COLO668 (cell line): ENCODE results near the gene LHFPL4.
"Not testable (repeated sequence)": the region's sequence is repeated elsewhere in the genome, so short reads cannot be mapped to it uniquely, and the experiment has no call there.

Source experiments
- DNase-seq: peaks from one replicate; lab custom pipeline; 2025; ENCODE audit not compliant: unreplicated experiment; lab: John Stamatoyannopoulos, UW

The LHFPL4 gene

DNA sequence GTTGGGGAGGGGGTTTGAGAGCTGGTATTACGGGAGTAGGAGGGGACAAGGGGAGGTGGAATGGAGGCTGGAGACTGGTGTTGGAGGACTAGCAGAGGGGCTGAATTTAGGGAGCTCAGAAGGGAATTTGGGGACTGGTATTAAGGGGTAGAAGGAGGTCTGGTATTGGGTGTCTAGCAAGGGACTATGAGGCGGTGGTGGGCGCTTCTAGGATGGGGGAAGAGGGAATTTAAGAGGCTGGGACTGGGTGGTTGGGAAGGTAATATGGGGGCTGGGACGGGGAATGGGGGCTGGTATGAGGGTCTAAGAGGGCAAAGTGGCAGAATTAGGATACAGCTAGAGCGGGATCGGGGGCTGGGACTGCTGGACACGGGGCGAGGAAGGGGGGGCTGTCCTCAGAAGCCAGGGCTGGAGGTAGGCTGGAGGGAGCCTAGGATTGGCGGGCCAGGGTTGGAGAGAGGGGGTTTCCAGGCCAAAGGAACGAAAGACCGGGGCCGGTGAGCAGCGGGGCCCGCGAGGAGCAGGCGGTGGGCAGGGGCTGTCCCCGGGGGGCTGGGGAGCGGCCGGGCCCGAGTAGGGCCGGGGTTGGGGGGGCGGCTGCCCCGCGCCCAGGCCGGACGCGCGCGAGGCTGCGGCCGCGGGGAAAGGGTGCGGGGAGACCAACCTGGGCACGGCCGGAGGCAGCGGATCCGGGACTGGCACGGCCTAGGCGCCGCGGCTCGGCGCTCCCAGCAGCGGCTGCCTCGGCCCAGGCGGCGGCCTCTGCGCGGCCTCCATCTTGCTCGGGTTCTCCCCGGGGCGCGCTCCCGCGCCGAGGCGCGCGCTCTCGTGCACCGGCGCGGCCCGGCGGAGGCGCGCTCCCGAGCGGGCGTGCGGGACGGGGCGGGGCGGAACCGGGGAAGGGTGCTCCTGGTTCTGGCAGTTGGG is at the start of gene LHFPL4:
LHFPL4 (minus strand) TSS at position 802 of the 927 bp plus-strand sequence. CDS start 1,143 bp downstream, outside the sequence.
- no peak for DNase-seq

- DNase-seq = no peak
Observed at GRCh38 chr3:9602620-9603019, 49.0 kb upstream of the LHFPL4 start.

- DNase-seq = not testable (repeated sequence)
Observed at GRCh38 chr3:9601006-9601581, 47.5 kb upstream of the LHFPL4 start.

DNA sequence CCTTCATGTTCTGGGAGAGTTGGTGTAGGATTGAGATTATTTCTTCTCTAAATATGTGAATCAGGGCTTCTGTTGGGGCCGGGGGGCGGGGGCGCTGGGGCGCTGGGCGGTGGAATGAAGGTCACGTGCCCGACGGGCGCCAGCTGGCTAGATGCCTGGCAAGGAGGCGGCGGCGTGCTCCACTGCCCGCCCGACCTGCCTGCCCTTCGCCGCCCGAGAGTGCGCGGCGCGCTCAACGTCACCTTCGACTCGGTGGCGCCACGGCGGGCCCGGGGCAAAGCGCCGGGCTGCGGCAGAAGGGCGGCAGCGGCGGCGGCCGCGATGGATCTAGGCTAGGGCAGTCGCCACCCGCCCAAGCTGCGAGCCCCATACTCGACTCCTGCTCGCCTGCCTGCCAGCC is 47.0 kb upstream of the LHFPL4 start:
- DNase-seq = peak; percentile 66

DNA sequence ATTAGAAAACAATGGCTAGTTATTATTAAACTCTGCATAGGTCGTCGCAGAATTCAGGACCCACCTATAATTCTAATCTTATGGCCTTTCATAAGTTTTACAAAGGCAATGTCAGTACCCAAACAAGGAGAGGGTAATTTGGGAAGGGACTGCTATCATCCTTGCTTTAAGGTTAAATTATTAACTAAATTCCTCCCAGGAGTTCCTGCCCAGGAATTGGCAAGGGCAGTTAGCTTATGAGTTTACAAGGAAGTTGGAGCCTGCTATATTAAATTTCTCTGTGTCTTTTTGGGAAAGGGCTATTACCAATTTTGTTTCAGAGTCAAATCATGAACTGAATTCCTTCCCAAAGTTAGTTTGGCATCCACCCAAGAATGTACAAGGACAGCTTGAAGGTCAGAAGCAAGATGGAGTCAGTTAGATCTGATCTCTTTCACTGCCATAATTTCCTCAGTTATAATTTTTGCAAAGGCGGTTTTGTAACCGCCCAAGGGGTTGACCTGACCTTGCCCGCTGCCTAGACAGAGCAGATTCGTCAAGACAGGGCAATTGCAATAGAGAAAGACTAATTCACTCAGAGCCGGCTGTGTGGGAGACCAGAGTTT is 45.3 kb upstream of the LHFPL4 start:
- no peak for DNase-seq

DNA sequence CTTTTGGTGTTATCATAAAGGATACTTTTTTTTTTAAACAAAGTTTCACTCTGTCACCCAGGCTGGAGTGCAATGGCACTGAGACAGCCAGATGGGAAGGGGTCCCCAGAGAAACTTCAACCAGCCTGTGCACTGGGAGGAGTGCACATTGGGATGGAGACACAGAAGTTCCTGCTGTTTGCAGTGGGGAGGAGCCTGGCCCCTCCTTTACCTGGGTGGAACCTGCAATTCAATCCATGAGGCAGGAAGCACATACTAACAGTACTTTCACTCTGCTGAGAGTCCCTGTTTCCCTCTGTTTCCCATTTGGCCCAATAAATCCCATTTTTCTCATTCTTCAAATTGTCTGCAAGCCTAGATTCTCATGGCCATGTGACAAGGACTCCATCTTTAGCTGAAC is 42.3 kb upstream of the LHFPL4 start:
- DNase-seq = no peak

DNA sequence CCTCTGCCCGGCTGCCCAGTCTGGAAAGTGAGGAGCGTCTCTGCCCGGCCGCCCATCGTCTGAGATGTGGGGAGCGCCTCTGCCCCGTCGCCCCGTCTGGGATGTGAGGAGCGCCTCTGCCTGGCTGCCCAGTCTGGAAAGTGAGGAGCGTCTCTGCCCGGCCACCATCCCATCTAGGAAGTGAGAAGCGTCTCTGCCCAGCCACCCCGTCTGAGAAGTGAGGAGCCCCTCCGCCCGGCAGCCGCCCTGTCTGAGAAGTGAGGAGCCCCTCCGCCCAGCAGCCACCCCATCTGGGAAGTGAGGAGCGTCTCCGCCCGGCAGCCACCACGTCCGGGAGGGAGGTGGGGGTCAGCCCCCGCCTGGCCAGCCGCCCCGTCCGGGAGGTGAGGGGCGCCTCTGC is 38.2 kb upstream of the LHFPL4 start:
- not testable (repeated sequence) for DNase-seq

- no peak for DNase-seq
Observed at GRCh38 chr3:9590282-9590791, 36.7 kb upstream of the LHFPL4 start.

- DNase-seq = no peak
Observed at GRCh38 chr3:9583792-9584191, 30.2 kb upstream of the LHFPL4 start.

DNA sequence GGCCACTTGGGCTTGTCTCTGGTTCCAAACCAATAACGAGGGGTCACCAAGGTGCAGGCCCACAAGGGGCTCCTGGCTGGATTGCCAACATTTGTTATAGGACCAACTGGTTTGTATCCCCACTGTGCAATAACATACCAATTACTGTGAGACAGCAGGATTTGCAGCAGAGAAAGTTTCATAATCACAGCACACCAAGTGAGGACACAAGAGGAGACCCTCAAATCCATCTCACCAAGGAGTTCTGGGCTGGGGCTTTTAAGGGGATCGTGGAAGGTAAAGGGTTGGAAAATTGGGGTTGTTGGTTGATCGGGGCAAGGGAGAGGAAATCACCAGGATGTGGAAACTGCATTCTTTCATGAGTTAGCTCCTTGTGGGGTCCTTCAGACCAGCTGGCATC is 29.7 kb upstream of the LHFPL4 start:
- DNase-seq = no peak

DNA sequence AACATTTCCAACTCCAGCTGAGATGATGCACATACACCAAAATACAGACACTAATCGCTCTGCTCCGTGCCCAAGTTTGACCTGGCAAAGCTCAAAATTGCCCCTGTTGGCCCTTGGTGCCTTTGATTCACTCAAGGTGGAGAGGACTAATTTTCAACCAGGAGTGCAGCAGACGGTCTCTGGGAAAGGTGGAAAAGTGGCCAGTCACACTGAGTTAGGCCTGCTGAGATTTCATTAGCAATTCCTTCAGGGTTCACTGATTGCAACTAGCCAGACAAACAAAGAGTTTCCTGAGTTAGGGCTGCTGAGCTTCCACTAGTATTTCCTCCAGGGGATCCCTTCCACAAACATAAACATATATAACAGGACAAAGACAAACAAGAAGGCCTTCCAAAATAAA is 28.7 kb upstream of the LHFPL4 start:
- DNase-seq = no peak

- no peak for DNase-seq
Observed at GRCh38 chr3:9581742-9582141, 28.1 kb upstream of the LHFPL4 start.

DNA sequence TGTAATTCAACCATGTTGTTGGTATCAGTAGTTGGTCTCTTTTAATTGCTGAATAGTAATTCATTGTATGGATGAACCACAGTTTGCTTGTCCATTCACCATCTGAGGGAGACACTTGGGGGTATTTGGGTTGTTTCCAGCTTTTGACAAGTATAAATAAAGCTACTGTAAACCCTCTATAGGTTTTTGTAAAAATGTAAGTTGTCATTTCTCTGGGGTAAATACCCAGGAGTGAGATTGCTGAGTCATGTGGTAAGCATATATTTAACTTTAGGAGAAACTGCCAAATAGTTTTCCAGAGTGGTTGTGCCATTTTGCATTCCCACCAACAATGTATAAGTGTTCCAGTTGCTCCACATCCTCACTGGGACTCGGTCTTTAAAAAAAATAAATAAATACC is 15.4 kb upstream of the LHFPL4 start:
- no peak for DNase-seq

DNA sequence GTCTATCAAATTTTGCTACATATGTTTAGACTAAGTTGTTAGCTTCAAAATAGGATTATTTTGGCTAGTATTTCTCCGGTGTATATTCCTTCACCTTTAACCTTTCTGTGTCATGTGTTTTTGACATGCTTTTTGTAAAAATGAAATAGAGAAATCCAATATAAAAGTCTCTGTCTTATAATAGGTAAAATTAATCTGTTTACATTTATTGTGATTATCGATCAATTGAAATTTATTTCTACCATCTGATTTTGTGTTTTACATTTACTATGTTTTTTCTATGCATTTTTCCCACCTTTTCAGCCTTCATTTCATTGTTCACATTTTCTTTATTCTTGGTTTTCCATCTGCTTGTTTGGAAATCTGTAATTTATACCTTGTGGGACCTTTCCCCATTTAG is 11.7 kb upstream of the LHFPL4 start:
- DNase-seq = no peak

- DNase-seq = no peak
Observed at GRCh38 chr3:9563851-9564250, 10.2 kb upstream of the LHFPL4 start.

DNA sequence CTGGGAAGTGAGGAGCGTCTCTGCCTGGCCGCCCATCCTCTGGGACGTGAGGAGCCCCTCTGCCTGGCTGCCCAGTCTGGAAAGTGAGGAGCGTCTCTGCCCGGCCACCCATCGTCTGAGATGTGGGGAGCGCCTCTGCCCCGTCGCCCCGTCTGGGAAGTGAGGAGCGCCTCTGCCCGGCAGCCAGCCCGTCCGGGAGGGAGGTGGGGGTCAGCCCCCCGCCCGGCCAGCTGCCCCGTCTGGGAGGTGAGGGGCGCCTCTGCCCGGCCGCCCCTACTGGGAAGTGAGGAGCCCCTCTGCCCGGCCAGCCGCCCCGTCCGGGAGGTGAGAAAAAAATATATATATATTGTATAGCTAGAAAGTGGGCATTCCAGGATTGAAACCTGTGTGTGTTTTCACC is 6.4 kb upstream of the LHFPL4 start:
- DNase-seq = not testable (repeated sequence)

- DNase-seq = no peak
Observed at GRCh38 chr3:9553948-9554513, 409 bp upstream of the LHFPL4 start.

DNA sequence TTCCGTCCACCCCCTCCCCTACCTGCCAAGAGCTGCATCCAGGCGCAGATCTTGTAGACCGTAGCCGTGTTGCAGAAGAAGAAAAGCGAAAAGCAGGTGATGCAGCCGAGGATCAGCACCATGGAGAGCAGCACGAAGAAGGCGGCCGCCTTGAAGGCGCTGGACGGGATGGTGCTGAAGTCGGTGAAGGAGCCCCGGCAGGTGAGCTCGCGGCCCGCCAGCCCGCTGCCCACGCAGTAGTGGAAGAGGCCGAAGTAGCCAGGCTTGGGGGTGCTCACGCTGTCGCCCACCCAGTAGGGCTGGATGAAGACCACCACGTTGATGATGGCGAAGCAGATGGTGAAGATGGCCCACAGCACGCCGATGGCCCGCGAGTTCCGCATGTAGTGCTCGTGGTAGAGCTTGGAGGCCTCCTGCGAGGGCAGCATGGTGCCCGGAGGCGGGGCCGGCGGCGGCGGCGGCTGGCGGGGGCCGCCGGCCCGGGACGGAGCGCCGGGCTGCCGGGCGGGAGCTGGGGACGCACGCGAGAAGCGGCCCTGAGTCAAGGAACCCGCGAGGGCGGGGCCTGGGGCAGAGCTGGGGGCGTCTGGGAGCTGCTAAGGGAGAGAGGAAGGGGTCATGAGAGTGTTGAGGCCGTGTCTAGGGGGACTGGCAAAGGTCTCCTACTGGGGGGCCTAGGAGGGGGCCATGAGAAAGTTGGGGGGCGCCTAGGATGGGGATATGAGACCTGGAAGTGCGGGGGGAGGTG is 1.2 kb downstream of the LHFPL4 start:
- no peak for DNase-seq

GRCh38 chr3:9550999-9551398 is 2.6 kb downstream of the LHFPL4 start:
- DNase-seq = no peak

DNA sequence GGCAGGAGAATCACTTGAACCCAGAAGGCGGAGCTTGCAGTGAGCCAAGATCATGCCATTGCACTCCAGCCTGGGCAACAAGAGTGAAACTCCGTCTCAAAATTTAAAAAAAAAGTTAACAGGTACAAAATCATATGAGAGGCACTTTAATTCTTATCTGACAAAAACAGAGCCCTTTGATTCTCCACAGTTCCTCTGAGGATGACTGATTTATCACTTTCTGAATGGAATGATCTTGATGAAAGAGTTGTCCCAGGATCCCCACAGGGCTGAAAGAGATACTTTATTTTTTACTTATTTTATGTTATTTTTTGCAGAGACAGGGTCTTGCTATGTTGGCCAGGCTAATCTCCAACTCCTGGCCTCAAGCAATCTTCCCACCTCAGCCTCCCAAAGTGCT is 4.0 kb downstream of the LHFPL4 start:
- no peak for DNase-seq

- no peak for DNase-seq
Observed at GRCh38 chr3:9548991-9549390, 4.6 kb downstream of the LHFPL4 start.
